GM13977 (cell line): ENCODE measurements around the gene ARL11.

ENCODE experiments used
- DNase-seq: peaks from one replicate; pipeline ENCODE4 v3.0.0; 2012; ENCODE audit warnings: low spot score
- CTCF ChIP-seq: IDR thresholded peaks from 2 replicates; pipeline ENCODE4 v1.5.1; 2012; ENCODE audit warnings: mild to moderate bottlenecking, control low read depth; ENCODE audit not compliant: insufficient read depth; ENCODE audit errors: extremely low read depth, missing control alignments
- in situ Hi-C: fragments of 300-500 bp; cut with MboI; formaldehyde crosslinking; loops from one replicate; pipeline ENCODE4 v1.12.0; 2022; ENCODE audit warnings: low sequenced_read_pairs, low pct_unique_long_range_greater_than_20kb, mixed read lengths, inconsistent platforms; ENCODE audit not compliant: unreplicated experiment

The ARL11 gene

GRCh38 chr13:49629196-49629938 is 1.1 kb downstream of the ARL11 start:
- DNase-seq, result no peak
- in situ Hi-C loops, result no loop called here
- no peak for TF ChIP-seq CTCF

- no peak for DNase-seq
- TF ChIP-seq CTCF, result no peak
- in situ Hi-C loops, result no loop called here
Measured at GRCh38 chr13:49629947-49630346, 1.6 kb downstream of the ARL11 start.

DNA sequence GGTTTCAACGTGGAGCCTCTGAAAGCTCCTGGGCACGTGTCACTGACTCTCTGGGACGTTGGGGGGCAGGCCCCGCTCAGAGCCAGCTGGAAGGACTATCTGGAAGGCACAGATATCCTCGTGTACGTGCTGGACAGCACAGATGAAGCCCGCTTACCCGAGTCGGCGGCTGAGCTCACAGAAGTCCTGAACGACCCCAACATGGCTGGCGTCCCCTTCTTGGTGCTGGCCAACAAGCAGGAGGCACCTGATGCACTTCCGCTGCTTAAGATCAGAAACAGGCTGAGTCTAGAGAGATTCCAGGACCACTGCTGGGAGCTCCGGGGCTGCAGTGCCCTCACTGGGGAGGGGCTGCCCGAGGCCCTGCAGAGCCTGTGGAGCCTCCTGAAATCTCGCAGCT is 2.3 kb downstream of the ARL11 start:
- in situ Hi-C loops, result no loop called here
- DNase-seq, result no peak
- no peak for TF ChIP-seq CTCF

DNA sequence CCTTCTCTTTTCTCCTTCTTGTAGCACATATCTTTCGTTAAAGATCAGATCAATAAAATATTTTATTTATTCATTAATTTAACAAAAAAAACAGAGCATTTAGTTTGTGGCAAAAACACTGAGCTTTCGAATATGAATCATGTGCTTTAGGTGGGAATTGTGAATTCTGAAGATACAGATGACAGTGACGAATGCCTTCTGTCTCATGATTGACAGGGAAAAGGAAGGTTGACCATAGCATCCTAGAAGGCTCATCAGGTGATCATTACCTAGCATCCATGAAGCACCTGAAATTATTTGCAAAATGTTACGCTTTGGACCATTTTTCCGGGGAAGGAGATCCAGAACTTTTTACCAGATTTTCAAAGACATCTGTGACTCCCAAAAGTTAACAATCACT is 3.8 kb downstream of the ARL11 start:
- DNase-seq, result no peak
- TF ChIP-seq CTCF, result no peak
- in situ Hi-C loops, result no loop called here

GRCh38 chr13:49633710-49634109 is 5.4 kb downstream of the ARL11 start:
- no peak for TF ChIP-seq CTCF
- in situ Hi-C loops, result no loop called here
- no peak for DNase-seq

GRCh38 chr13:49635599-49636433 is 7.5 kb downstream of the ARL11 start:
- no peak for DNase-seq
- in situ Hi-C loops, result no loop called here
- TF ChIP-seq CTCF, result no peak
